ENCODE measurements around the gene STAT5B. TPM values are rescaled to one million over a fixed set of nuclear protein-coding genes. Genes with fewer than 3 reads are reported as not detected.

The STAT5B gene
- total RNA-seq, 2 donors from 2014 or later: 35.7 to 51.4 TPM

- TF ChIP-seq, protein P1, sequence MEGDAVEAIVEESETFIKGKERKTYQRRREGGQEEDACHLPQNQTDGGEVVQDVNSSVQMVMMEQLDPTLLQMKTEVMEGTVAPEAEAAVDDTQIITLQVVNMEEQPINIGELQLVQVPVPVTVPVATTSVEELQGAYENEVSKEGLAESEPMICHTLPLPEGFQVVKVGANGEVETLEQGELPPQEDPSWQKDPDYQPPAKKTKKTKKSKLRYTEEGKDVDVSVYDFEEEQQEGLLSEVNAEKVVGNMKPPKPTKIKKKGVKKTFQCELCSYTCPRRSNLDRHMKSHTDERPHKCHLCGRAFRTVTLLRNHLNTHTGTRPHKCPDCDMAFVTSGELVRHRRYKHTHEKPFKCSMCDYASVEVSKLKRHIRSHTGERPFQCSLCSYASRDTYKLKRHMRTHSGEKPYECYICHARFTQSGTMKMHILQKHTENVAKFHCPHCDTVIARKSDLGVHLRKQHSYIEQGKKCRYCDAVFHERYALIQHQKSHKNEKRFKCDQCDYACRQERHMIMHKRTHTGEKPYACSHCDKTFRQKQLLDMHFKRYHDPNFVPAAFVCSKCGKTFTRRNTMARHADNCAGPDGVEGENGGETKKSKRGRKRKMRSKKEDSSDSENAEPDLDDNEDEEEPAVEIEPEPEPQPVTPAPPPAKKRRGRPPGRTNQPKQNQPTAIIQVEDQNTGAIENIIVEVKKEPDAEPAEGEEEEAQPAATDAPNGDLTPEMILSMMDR (conservative IDR thresholded peaks at IDR 0.05): no peak
- DNase-seq: peak; percentile 50
- Histone ChIP-seq H3K27me3 (ENCODE audit: control insufficient read depth, insufficient read depth, low read length, poor library complexity, severe bottlenecking) (no peaks in the 10 kb centered on the region), H3K36me3 (ENCODE audit: control insufficient read depth, insufficient read depth, low read length) (no peaks in the 10 kb centered on the region), H3K9ac (ENCODE audit: extremely low read depth, low read length, poor library complexity, severe bottlenecking) (no peak overlapping the region), H3K4me3 (ENCODE audit: low read length) (no peak overlapping the region), H3K9me3 (ENCODE audit: control insufficient read depth, low read length) (no peaks in the 10 kb centered on the region), H3K4me1 (ENCODE audit: control insufficient read depth, insufficient read depth, low read length) (no peaks in the 10 kb centered on the region), H3K27ac (ENCODE audit: low read depth, low read length) (no peak overlapping the region)
- Mint-ChIP-seq H3K4me1 (peaks cover 4% of the 10 kb centered on the region), H3K27ac (no peak overlapping the region), H3K27me3 (ENCODE audit: insufficient read depth) (peaks cover 7% of the 10 kb centered on the region), H3K36me3 (ENCODE audit: low read depth) (no peaks in the 10 kb centered on the region), H3K4me3 (no peak overlapping the region), H3K9me3 (no peaks in the 10 kb centered on the region)
- 92 to 96% methylated on average over 10 to 16 of the region's 17 CpGs for WGBS, 2 experiments (ENCODE audit: insufficient coverage in 1 of 2, insufficient read length in 1 of 2)
Observed at GRCh38 chr17:42190491-42191274, 85.5 kb downstream of the STAT5B start.

- 88 to 89% methylated on average over 6 to 11 of the region's 11 CpGs for WGBS, 2 experiments (ENCODE audit: insufficient coverage in 1 of 2, insufficient read length in 1 of 2)
- H3K27me3 Mint-ChIP-seq (ENCODE audit: insufficient read depth): peaks cover 17% of the 10 kb centered on the region
Observed at GRCh38 chr17:42189651-42189965, 86.6 kb downstream of the STAT5B start.

GRCh38 chr17:42188749-42189650 lies 87.2 kb downstream of the STAT5B start:
- DNase-seq: peak; percentile 55
- H3K9me3 Mint-ChIP-seq: no peaks in the 10 kb centered on the region
- H3K36me3 ChIP-seq (ENCODE audit: control insufficient read depth, insufficient read depth, low read length): no peaks in the 10 kb centered on the region
- no peak overlapping the region for H3K9ac ChIP-seq (ENCODE audit: extremely low read depth, low read length, poor library complexity, severe bottlenecking)
- no peaks in the 10 kb centered on the region for H3K4me1 Mint-ChIP-seq
- H3K4me1 ChIP-seq (ENCODE audit: control insufficient read depth, insufficient read depth, low read length): peaks cover 4% of the 10 kb centered on the region
- H3K9me3 ChIP-seq (ENCODE audit: control insufficient read depth, low read length): no peaks in the 10 kb centered on the region
- no peak overlapping the region for H3K4me3 ChIP-seq (ENCODE audit: low read length)
- peaks cover 22% of the 10 kb centered on the region for H3K27me3 Mint-ChIP-seq (ENCODE audit: insufficient read depth)
- H3K4me3 Mint-ChIP-seq: no peak overlapping the region
- TF ChIP-seq, protein P1 (conservative IDR thresholded peaks at IDR 0.05): no peak
- H3K27ac Mint-ChIP-seq: no peak overlapping the region
- H3K36me3 Mint-ChIP-seq (ENCODE audit: low read depth): no peaks in the 10 kb centered on the region
- no peak overlapping the region for H3K27ac ChIP-seq (ENCODE audit: low read depth, low read length)
- peaks cover 9% of the 10 kb centered on the region for H3K27me3 ChIP-seq (ENCODE audit: control insufficient read depth, insufficient read depth, low read length, poor library complexity, severe bottlenecking)
- 90 to 97% methylated on average over 10 to 19 of the region's 19 CpGs for WGBS, 2 experiments (ENCODE audit: insufficient coverage in 1 of 2, insufficient read length in 1 of 2)

More at GRCh38 chr17:42189651-42189965, 86.6 kb downstream of the STAT5B start:
- no peak overlapping the region for H3K4me3 Mint-ChIP-seq
- H3K27ac Mint-ChIP-seq: no peak overlapping the region
- peaks cover 5% of the 10 kb centered on the region for H3K27me3 ChIP-seq (ENCODE audit: control insufficient read depth, insufficient read depth, low read length, poor library complexity, severe bottlenecking)
- no peak for DNase-seq
- H3K4me1 Mint-ChIP-seq: peaks cover 4% of the 10 kb centered on the region
- H3K9ac ChIP-seq (ENCODE audit: extremely low read depth, low read length, poor library complexity, severe bottlenecking): no peak overlapping the region
- no peaks in the 10 kb centered on the region for H3K36me3 Mint-ChIP-seq (ENCODE audit: low read depth)
- peaks cover 4% of the 10 kb centered on the region for H3K4me1 ChIP-seq (ENCODE audit: control insufficient read depth, insufficient read depth, low read length)
- H3K9me3 ChIP-seq (ENCODE audit: control insufficient read depth, low read length): no peaks in the 10 kb centered on the region
- TF ChIP-seq, protein P1 (conservative IDR thresholded peaks at IDR 0.05): no peak
- H3K9me3 Mint-ChIP-seq: no peaks in the 10 kb centered on the region
- no peak overlapping the region for H3K27ac ChIP-seq (ENCODE audit: low read depth, low read length)
- H3K4me3 ChIP-seq (ENCODE audit: low read length): no peak overlapping the region
- no peaks in the 10 kb centered on the region for H3K36me3 ChIP-seq (ENCODE audit: control insufficient read depth, insufficient read depth, low read length)

Data from endodermal cell (in vitro differentiated cells).